ENCODE data around the gene HSD3B7.
A peak's percentile ranks its signal among the peaks of the same experiment; 100 is the strongest.
"Not testable (repeated sequence)": the region's sequence is repeated elsewhere in the genome, so short reads cannot be mapped to it uniquely, and the experiment has no call there.

Gene HSD3B7

GRCh38 chr16:30984669-30985400 lies at the start of gene HSD3B7:
HSD3B7 (plus strand) TSS chr16:30985207; CDS start chr16:30985659, 452 bp downstream.
- DNase-seq: peak; percentile 91

DNA sequence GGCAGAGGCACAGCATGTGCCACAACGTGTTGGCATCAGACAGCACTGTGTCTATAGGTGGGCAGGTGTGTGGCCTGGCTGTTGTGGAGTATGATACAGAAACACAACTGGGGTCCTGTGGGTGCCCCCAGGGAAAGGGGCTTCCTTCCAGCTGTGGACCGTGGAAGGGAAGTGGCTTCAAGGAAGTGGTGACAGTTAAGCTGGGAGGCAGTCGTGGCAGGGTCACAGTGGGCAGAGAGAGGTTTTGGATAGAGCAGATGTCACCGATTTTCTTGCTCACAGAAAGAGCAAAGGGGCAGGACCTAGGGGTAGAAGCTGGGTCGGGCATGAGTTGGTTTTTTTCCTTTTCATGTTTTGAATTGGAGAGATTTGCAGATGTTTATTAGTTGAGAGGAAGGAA lies 47.3 kb upstream of the HSD3B7 start:
- DNase-seq: no peak

DNA sequence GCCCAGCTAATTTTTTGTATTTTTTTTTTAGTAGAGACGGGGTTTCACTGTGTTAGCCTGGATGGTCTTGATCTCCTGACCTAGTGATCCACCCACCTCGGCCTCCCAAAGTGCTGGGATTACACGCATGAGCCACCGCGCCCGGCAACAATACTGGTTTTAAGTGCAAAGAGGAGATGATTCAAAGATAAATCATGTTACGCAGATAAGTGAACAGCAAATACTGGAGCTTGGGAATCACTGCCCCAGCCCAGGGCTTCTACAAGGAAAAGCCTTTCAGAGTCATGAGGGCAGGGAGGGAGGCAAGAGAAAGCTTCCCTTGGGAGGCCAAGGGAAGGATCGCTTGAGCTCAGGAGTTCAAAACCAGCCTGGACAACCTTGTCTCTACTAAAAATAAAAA lies 45.4 kb upstream of the HSD3B7 start:
- DNase-seq: not testable (repeated sequence)

GRCh38 chr16:30941600-30942425 lies 43.2 kb upstream of the HSD3B7 start:
- peak; percentile 75 for DNase-seq

GRCh38 chr16:30942426-30942806 lies 42.6 kb upstream of the HSD3B7 start:
- DNase-seq: no peak

DNA sequence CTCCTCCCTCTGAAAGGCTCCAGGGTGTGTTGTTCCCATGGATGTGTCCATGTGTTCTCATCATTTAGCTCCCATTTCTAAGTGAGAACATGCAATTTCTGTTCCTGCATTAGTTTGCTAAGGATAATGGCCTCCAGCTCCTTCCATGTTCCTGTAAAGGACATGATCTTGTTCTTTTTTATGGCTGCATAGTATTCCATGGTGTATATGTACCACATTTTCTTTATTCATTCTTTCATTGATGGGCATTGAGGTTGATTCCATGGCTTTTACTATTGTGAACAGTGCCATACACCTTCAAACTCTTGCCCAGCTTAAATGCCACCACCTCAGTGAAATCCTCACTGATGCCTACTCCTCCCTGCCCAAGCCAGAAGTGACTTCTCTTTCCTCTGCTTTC lies 40.7 kb upstream of the HSD3B7 start:
- DNase-seq: no peak

GRCh38 chr16:30946671-30947540 lies 38.1 kb upstream of the HSD3B7 start:
- DNase-seq: no peak

GRCh38 chr16:30947541-30947858 lies 37.5 kb upstream of the HSD3B7 start:
- DNase-seq: no peak

DNA sequence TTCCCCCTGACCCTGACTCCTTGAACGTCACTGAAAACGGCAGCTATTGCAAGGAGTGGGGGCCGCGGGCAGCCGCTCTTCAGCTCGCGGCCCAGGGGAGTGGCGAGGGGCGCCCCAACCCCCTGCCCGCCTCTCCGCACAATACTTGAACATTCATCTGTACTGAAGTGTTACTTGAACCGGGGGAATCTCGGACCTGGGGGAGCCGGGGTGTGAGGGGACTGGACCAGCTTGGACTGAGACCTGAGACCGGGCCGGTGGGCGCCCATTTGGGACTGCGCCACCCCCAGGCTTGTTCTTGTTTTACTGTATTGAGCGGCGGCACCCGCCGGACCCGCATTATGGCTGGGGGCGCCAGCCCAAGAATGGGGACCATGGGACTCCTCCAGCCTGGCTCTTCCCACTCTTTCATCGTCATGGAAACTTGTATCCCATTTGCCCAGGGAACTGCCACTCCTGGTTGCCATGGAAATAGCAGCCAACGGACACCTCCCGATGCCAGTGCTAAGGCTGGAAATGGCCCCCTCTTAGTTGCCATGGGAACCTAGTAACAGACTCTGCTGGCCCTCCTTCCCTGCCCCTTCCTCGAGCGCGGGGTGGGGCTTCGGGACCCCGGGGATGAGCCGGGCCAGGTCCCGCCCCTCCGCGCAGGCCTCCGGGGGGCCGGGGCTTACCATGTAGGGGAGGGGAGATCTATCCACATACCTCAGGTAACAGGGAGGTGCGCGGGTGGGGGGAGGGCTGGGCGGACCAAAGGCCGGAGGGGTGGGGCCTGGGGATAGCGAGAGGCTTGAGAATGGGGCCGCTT lies 36.9 kb upstream of the HSD3B7 start:
- no peak for DNase-seq

GRCh38 chr16:30948667-30949649 lies 36.0 kb upstream of the HSD3B7 start, which contains the start of gene ORAI3:
ORAI3 (plus strand) TSS chr16:30949068; CDS start chr16:30949290, 222 bp downstream.
- DNase-seq: peak; percentile 59

GRCh38 chr16:30949650-30950515 lies 35.1 kb upstream of the HSD3B7 start:
- peak; percentile 52 for DNase-seq

DNA sequence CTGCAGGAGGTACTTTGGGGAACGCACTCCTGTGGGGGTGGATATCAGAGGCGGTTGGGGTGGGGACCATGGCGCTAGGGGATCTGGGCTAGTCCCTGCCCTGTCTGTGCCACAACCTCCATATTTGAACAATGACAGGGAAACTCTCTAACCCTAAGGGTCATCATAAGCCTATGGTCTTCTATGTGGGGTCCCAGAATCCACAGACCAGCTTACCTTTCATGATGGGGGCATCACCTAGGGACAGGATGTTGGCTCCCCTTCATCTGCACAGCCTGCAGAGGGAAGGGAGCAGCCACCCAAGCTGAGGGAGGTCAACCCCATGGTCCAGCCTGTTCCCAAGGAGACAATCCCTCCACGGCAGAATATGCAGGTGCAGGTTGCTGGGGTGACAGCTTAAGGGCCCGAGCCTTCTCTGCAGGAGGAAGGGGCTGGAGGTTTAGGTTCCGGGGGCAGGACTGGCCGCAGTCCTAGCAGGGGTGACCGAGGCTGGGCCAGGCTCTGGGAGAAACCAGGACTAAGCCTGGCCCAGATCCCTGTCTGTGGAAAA lies 34.4 kb upstream of the HSD3B7 start:
- DNase-seq: no peak

DNA sequence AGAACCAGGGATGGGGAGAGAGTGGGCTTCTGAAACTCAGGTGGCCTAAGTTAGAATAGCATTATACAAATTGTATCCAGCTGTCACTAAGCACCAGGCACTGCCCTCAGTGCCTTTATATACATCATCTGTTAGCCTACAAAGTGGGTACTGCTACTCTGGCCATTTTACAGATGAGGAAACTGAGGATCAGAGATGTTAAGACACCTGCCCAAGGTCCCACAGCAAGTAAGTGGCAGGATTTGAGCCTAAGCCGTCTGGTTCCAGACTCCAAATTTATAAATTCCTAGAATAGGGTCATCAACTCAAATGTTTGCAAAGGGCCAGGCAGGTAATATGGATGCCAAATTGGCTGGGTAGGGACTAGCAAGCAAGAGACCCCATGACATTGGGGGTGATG lies 33.8 kb upstream of the HSD3B7 start:
- no peak for DNase-seq

- DNase-seq: no peak
Measured at GRCh38 chr16:30951750-30952149, 33.3 kb upstream of the HSD3B7 start.

GRCh38 chr16:30953111-30953510 lies 31.9 kb upstream of the HSD3B7 start:
- DNase-seq: no peak

- peak; percentile 49 for DNase-seq
Measured at GRCh38 chr16:30953511-30954124, 31.4 kb upstream of the HSD3B7 start.

GRCh38 chr16:30954993-30955392 lies 30.0 kb upstream of the HSD3B7 start:
- DNase-seq: no peak

DNA sequence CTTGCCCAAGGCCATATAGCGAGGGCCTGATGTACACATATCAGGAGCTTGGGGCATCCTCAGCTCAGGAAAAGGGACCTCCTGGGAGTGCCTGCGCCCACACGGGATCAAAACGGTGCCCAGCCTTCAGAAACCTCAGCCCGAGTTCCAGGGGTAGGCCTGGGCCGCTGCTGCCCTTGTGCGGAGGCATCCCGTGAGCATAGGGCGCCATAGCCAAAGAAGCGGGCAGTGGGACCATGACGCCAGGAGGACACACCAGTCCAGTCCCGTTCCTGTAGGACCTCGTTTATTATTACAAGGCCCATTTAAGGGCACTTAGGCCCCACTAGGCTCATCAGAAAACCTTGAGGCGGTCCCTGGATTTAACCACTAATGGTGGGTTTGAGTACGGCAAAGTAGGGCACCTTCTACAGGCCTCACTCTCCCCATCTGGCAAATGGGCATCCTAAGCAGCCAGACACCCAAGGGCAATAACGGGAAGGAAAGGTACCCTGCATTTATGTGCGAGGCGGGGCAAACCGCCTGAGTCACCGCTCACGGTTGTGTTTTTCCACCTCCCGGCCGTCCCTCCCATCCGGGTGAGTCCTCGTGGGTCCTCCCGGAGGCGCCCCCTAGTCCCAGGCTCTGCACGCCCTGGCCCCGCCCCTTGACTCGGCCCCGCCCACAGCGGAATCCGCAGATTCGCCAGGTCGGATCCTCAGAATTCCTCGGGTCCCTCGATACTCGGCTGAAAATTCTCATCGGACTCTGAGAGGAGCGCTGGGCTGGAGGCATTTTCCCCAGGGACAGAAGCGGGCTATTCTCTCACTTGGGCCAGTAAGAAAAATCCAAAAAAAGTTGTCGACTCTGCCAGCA lies 28.2 kb upstream of the HSD3B7 start:
- peak; percentile 85 for DNase-seq
